Neural crest cell (in vitro differentiated cells): ENCODE measurements around the gene XRCC1. TPM values are rescaled to one million over a fixed set of nuclear protein-coding genes. Genes with fewer than 3 reads are reported as not detected.
"Not testable (repeated sequence)": the region's sequence is repeated elsewhere in the genome, so short reads cannot be mapped to it uniquely, and the experiment has no call there.

Experiments
- DNase-seq: peaks from one replicate; pipeline ENCODE4 v3.0.0; 2021; ENCODE audit warnings: low read depth, mixed read lengths, low spot score
- H3K27ac Mint-ChIP-seq: one replicate; pipeline ENCODE4 v1.8.0; 2021; ENCODE audit warnings: mild to moderate bottlenecking, mixed read lengths; ENCODE audit not compliant: unreplicated experiment
- H3K27me3 Mint-ChIP-seq: 2 replicates; pipeline ENCODE4 v1.8.0; 2021; ENCODE audit warnings: low read depth, mild to moderate bottlenecking, mixed read lengths
- H3K36me3 Mint-ChIP-seq: 2 replicates; pipeline ENCODE4 v1.8.0; 2021; ENCODE audit warnings: low read depth, mild to moderate bottlenecking, mixed read lengths
- H3K4me1 Mint-ChIP-seq: 2 replicates; pipeline ENCODE4 v1.8.0; 2021; ENCODE audit warnings: mixed read lengths
- H3K4me3 Mint-ChIP-seq: one replicate; pipeline ENCODE4 v1.8.0; 2021; ENCODE audit warnings: mild to moderate bottlenecking, mixed read lengths
- H3K9me3 Mint-ChIP-seq: 2 replicates; pipeline ENCODE4 v1.8.0; 2021; ENCODE audit warnings: mixed read lengths
- total RNA-seq: library from RNA; stranded (reverse); gene quantifications from 2 replicates; pipeline ENCODE4 v1.2.1, GENCODE V29; 2021
- TF ChIP-seq, protein P1 (sequence below): fragments of 200-600 bp; sonication (generic); conservative IDR thresholded peaks from 2 replicates; pipeline ENCODE4 v1.5.0; 2021; ENCODE audit warnings: antibody characterized with exemption, mild to moderate bottlenecking

The XRCC1 gene
- total RNA-seq, 1 donor from 2014 or later = 79.4 TPM

DNA sequence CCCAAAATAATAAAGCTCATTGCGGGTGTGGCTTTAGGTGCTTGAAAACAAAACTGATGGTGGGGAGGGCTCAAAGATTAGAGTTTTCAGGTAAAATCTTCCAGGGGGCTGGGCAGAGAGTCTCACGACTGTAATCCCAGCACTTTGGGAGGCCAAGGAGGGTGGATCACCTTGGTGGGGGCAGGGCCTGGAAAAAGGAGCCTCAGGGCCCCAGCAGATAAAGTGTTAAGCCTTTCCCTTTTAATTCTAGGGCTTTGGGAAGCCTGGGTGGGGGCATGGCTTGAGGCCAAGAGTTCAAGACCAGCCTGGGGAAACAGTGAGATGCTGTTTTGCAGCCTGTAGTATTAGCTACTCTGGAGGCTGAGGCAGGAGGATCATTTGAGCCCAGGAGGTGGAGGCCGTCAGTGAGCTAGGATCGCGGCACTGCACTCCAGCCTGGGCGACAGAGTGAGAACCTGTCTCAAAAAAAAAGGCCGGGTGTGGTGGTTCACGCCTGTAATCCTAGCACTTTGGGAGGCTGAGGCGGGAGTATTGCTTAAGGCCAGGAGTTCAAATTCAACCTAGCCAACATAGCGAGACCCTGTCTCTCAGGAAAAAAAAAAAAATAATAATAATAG is 18.9 kb upstream of the XRCC1 start:
- peak overlapping the region; percentile 99 for H3K4me3 Mint-ChIP-seq

DNA sequence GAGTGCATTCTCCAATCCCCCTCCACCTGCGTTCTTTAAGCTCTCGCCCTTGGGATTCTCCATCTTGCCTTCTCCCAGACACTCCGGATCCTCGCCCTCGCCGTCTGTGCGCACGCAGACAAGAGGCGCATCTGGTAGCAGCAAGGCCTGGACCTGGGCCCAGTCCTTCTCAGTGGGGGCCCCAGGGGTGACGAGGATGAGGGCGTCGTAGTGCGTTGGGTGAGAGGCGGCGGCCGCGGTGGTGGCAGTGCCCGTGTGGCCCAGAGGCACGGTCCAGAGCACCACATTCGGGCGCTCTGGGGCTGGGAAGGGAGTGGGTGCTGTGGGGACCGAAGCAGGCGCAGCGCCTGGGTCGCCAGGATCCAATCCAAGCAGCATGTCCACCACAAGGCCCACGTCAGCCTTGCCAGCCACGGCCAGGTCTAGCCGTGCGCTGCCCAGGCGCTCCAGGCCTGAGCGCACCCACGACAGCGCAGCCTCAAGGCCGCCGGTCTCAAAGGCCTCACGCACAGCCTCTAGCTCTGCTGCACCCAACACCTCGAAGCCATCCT is 17.5 kb upstream of the XRCC1 start:
- TF ChIP-seq, protein P1, sequence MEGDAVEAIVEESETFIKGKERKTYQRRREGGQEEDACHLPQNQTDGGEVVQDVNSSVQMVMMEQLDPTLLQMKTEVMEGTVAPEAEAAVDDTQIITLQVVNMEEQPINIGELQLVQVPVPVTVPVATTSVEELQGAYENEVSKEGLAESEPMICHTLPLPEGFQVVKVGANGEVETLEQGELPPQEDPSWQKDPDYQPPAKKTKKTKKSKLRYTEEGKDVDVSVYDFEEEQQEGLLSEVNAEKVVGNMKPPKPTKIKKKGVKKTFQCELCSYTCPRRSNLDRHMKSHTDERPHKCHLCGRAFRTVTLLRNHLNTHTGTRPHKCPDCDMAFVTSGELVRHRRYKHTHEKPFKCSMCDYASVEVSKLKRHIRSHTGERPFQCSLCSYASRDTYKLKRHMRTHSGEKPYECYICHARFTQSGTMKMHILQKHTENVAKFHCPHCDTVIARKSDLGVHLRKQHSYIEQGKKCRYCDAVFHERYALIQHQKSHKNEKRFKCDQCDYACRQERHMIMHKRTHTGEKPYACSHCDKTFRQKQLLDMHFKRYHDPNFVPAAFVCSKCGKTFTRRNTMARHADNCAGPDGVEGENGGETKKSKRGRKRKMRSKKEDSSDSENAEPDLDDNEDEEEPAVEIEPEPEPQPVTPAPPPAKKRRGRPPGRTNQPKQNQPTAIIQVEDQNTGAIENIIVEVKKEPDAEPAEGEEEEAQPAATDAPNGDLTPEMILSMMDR = no peak
- H3K4me3 Mint-ChIP-seq = no peak overlapping the region
- H3K27ac Mint-ChIP-seq = peak overlapping the region; percentile 68
- H3K4me1 Mint-ChIP-seq = peaks cover 36% of the 10 kb centered on the region
- H3K27me3 Mint-ChIP-seq = peaks cover 7% of the 10 kb centered on the region
- H3K36me3 Mint-ChIP-seq = peaks cover 10% of the 10 kb centered on the region
- H3K9me3 Mint-ChIP-seq = no peaks in the 10 kb centered on the region
- no peak for DNase-seq

More for the DNA sequence above, 18.9 kb upstream of the XRCC1 start:
- Mint-ChIP-seq H3K27me3 (peaks cover 7% of the 10 kb centered on the region), H3K4me1 (peaks cover 39% of the 10 kb centered on the region), H3K36me3 (peaks cover 8% of the 10 kb centered on the region), H3K9me3 (no peaks in the 10 kb centered on the region), H3K27ac (peak overlapping the region; percentile 31)
- TF ChIP-seq, protein P1 = no peak
- DNase-seq = no peak

DNA sequence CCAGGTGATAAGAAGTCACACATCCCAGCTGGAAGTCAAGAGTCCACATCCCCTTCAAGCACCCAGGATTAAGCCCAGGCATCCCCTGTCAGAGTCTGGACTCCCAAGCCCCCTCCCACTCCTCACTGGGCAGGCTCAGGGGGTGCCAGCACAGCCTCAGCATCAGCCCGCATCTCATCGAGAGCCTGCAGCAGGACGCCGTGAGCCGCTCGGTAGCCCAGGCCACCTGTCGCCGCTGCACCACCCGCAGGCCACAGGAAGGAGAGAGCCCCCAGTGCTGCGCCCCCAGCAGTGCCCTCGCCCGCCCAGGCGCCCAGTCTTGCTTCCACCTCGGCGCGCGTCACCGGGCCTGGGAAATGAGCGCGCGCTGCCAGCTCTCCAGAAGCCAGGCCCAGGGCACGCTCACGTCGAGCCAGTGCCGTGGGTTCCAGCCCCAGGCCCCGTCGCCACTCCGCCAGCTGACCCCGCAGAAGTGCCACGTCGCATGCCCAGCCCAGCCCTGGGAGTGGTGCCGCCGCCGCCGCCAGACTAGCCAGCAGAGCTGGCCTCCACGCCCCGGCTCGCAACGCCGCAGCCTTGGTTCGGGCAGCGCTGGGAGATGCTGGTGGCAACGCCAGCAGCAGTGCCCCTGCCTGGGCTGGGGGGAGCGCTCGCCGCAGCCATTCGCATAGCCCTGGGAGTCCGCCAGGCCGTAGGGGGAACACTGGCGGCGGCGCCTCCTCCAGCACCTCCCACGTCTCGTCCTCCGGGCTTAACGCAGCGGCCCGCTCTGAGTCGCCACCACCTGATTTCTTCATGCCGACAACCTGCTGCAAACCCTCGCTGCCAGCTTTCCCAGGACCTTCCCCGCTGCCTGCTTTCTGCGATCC is 16.8 kb upstream of the XRCC1 start:
- Mint-ChIP-seq H3K36me3 (peaks cover 10% of the 10 kb centered on the region), H3K27ac (no peak overlapping the region), H3K9me3 (no peaks in the 10 kb centered on the region), H3K4me3 (no peak overlapping the region), H3K4me1 (peaks cover 29% of the 10 kb centered on the region), H3K27me3 (peaks cover 7% of the 10 kb centered on the region)
- TF ChIP-seq, protein P1 = no peak
- DNase-seq = no peak

DNA sequence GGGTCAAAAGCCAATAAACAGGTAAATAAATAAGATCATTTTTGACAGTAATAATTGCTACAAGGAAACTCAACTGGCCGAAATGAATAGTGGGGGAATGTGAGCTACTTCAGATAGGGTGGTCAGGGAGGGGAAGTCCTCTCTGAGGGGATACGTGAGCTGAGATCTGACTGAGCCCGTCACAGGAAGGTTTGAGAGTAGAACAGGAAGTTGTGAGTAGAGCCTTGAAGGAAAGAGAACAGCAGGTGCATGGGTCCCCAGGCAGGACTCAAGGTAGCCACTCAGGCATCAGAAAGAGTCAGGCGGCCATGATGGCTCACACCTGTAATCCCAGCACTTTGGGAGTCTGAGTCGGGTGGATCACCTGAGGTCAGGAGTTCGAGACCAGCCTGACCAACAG is 14.4 kb upstream of the XRCC1 start:
- Mint-ChIP-seq H3K27me3 (no peaks in the 10 kb centered on the region), H3K4me1 (peaks cover 9% of the 10 kb centered on the region), H3K27ac (no peak overlapping the region), H3K9me3 (no peaks in the 10 kb centered on the region), H3K36me3 (peaks cover 10% of the 10 kb centered on the region), H3K4me3 (peak overlapping the region; percentile 49)
- no peak for DNase-seq
- TF ChIP-seq, protein P1 = no peak

DNA sequence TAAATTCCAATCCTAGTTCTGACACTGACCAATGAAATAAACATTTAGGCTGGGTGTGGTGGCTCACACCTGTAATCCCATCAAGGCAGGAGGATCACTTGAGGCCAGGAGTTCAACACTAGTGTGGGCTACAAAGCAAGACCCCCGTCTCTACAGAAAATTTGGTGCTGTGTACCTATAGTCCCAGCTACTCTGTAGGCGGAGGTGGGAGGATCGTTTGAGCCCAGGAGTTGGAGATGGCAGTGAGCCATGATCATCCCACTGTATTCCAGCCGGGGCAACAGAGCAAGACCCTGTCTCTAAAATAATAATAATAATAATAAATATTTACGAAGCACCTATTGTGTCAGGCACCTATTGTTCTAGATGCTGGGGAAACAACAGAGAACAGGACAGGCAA is 13.9 kb upstream of the XRCC1 start:
- Mint-ChIP-seq H3K4me3 (no peak overlapping the region), H3K27me3 (no peaks in the 10 kb centered on the region), H3K4me1 (peaks cover 12% of the 10 kb centered on the region), H3K27ac (no peak overlapping the region), H3K9me3 (no peaks in the 10 kb centered on the region), H3K36me3 (peaks cover 10% of the 10 kb centered on the region)
- TF ChIP-seq, protein P1 = no peak
- DNase-seq = no peak

DNA sequence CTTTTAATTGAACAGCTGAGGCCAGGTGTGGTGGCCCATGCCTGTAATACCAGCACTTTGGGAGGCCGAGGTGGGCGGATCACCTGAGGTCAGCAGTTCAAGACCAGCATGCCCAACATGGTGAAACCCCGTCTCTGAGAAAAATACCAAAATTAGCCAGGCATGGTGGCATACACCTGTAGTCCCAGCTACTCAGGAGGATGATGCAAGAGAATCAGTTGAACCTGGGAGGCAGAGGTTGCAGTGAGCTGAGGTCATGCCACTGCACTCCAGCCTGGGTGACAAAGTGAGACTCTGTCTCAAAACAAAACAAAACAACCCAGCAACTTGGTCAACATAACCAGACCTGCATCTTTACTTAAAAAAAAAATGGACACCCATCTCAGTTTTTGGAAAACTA is 11.7 kb upstream of the XRCC1 start:
- H3K4me3 Mint-ChIP-seq, H3K27ac Mint-ChIP-seq, H3K9me3 Mint-ChIP-seq, DNase-seq, H3K36me3 Mint-ChIP-seq, H3K27me3 Mint-ChIP-seq: not testable (repeated sequence)
- peaks cover 11% of the 10 kb centered on the region for H3K4me1 Mint-ChIP-seq
